Neural progenitor cell (in vitro differentiated cells): ENCODE results near the gene TIAM1.

Source experiments
- CTCF ChIP-seq: fragments of 200-600 bp; sonication (generic); IDR thresholded peaks from 2 replicates; pipeline ENCODE4 v1.5.1; 2017; ENCODE audit warnings: antibody characterized with exemption, mild to moderate bottlenecking
- EZH2 ChIP-seq: fragments of 200-600 bp; sonication (generic); IDR thresholded peaks from 2 replicates; pipeline ENCODE4 v1.6.1; 2017; ENCODE audit warnings: antibody characterized with exemption, mild to moderate bottlenecking, moderate library complexity

DNA sequence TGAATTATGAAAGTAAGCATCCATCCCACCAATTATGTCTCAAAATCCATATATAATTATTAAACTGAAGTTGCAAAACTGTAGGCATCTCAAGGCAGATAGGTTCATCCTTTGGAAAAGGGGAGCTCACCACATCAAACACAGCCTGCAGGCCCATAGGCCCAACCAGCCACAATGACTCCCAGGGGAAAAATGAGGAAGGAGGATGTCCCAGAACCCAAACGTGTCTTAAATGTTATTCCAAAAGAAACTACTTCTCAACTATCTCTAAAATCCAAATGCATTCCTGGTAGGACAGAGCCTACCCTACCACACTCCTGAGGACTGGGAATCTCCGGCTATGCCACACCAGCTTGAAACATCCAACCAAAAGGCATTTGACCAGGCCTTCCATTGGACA is 12.8 kb downstream of the TIAM1 start:
- TF ChIP-seq CTCF: no peak
- TF ChIP-seq EZH2: no peak
